Testis (tissue), 3 donors: ENCODE data around the gene CYB561. TPM values are rescaled to one million over a fixed set of nuclear protein-coding genes. Genes with fewer than 3 reads are reported as not detected.

Source experiments
- DNase-seq: peaks from one replicate; pipeline ENCODE4 v3.0.0-alpha.2; 2019
- H3K27ac ChIP-seq, 2 donors: fragments of 200-600 bp; sonication (generic); one replicate each; pipeline ENCODE4 v1.5.1; 2019
- H3K27me3 ChIP-seq: fragments of 200-600 bp; sonication (generic); one replicate; pipeline ENCODE4 v1.5.1; 2019
- H3K36me3 ChIP-seq: fragments of 200-600 bp; sonication (generic); one replicate; pipeline ENCODE4 v1.5.1; 2017; ENCODE audit warnings: low read depth; ENCODE audit errors: missing control alignments
- H3K4me1 ChIP-seq: fragments of 200-600 bp; sonication (generic); one replicate; pipeline ENCODE4 v1.5.1; 2019
- H3K4me3 ChIP-seq, 2 donors: fragments of 200-600 bp; sonication (generic); one replicate each; pipeline ENCODE4 v1.5.1; 2017 to 2019
- H3K9me3 ChIP-seq: fragments of 200-600 bp; sonication (generic); one replicate; pipeline ENCODE4 v1.5.1; 2017
- CTCF ChIP-seq, 3 experiments: fragments of 450-650 bp in 2 of 3; fragments of 200-600 bp in 1 of 3; sonication (generic) in 1 of 3; IDR thresholded peaks; one replicate each; pipeline ENCODE4 v1.5.1; 2016 to 2019; ENCODE audit warnings: antibody characterized with exemption in 3 of 3, mild to moderate bottlenecking in 2 of 3, moderate library complexity in 1 of 3
- POLR2A ChIP-seq: fragments of 450-650 bp; IDR thresholded peaks from one replicate; pipeline ENCODE4 v1.6.1; 2017; ENCODE audit warnings: antibody characterized with exemption, mild to moderate bottlenecking, moderate library complexity
- WGBS, 2 donors: methylation state at CpG; one replicate each; pipeline ENCODE4 v1.1.5; 2018; 5-methylcytosine and 5-hydroxymethylcytosine counted together
- intact Hi-C: fragments of 100-400 bp; cut with DNase I; formaldehyde crosslinking; loops from one replicate; pipeline ENCODE4 v1.15.1; 2023; ENCODE audit warnings: low total_unique reads
- polyA plus RNA-seq: library from polyadenylated mRNA; stranded (reverse); fragments of 350-450 nt; fragmentation: Illumina TruSeq; extraction: RNeasy Lipid Tissue Mini Kit (QIAGEN cat#74804); gene quantifications from one replicate; pipeline ENCODE4 v1.2.3, GENCODE V29; 2014; ENCODE audit warnings: low read depth, low replicate concordance; ENCODE audit not compliant: insufficient read depth
- small RNA-seq, 2 donors: library from RNA; depleted of rRNA; stranded (forward); fragments of <200 nt; gene quantifications; one replicate each; pipeline ENCODE3, GENCODE V24; 2016
- total RNA-seq, 2 donors: library from RNA; depleted of rRNA; stranded (reverse); fragments of >200 nt; gene quantifications; one replicate each; pipeline ENCODE4 v1.2.3, GENCODE V29; 2016

Gene CYB561
- total and polyA plus RNA-seq, 3 donors from 2014 or later = 17.6 to 20.7 (median 19.7) TPM

- intact Hi-C loops = no loop called here
- no peak overlapping the region for H3K4me3 ChIP-seq
- H3K4me1 ChIP-seq = peaks cover 13% of the 10 kb centered on the region
- DNase-seq = no peak
- H3K27me3 ChIP-seq = no peaks in the 10 kb centered on the region
- 47 to 68% methylated on average over 6 of the region's 6 CpGs for WGBS, 2 donors
- no peaks in the 10 kb centered on the region for H3K9me3 ChIP-seq
- H3K27ac ChIP-seq = peak overlapping the region in 1 of 2 donors; percentile 51
- H3K36me3 ChIP-seq = no peaks in the 10 kb centered on the region
- TF ChIP-seq POLR2A (no peak), CTCF (IDR thresholded peaks at IDR 0.05) (no peak)
Observed at GRCh38 chr17:63395075-63395805, 50.9 kb downstream of the CYB561 start.

- WGBS, 2 donors = 93% methylated on average over 5 of the region's 5 CpGs
- H3K27me3 ChIP-seq = no peaks in the 10 kb centered on the region
- TF ChIP-seq CTCF (IDR thresholded peaks at IDR 0.05) (no peak), POLR2A (no peak)
- H3K4me3 ChIP-seq = no peak overlapping the region
- no peak overlapping the region for H3K27ac ChIP-seq
- no peaks in the 10 kb centered on the region for H3K4me1 ChIP-seq
- no peaks in the 10 kb centered on the region for H3K36me3 ChIP-seq
- H3K9me3 ChIP-seq = no peaks in the 10 kb centered on the region
- no peak for DNase-seq
- intact Hi-C loops = no loop called here
Observed at GRCh38 chr17:63390090-63390489, 56.0 kb downstream of the CYB561 start.

- Histone ChIP-seq H3K27ac (no peak overlapping the region), H3K36me3 (no peaks in the 10 kb centered on the region), H3K4me3 (no peak overlapping the region), H3K27me3 (no peaks in the 10 kb centered on the region), H3K4me1 (no peaks in the 10 kb centered on the region), H3K9me3 (no peaks in the 10 kb centered on the region)
- TF ChIP-seq CTCF (IDR thresholded peaks at IDR 0.05) (no peak), POLR2A (no peak)
- intact Hi-C loops = no loop called here
- no peak for DNase-seq
- WGBS, 2 donors = 83 to 85% methylated on average over 4 of the region's 4 CpGs
Observed at GRCh38 chr17:63387656-63388340, 58.3 kb downstream of the CYB561 start.

GRCh38 chr17:63382826-63383225 lies 63.3 kb downstream of the CYB561 start:
- no peak overlapping the region for H3K4me3 ChIP-seq
- no peaks in the 10 kb centered on the region for H3K4me1 ChIP-seq
- H3K9me3 ChIP-seq = no peaks in the 10 kb centered on the region
- no peak for TF ChIP-seq CTCF (IDR thresholded peaks at IDR 0.05)
- TF ChIP-seq POLR2A = no peak
- no peak for DNase-seq
- intact Hi-C loops = no loop called here
- H3K27ac ChIP-seq = no peak overlapping the region
- no peaks in the 10 kb centered on the region for H3K27me3 ChIP-seq
- H3K36me3 ChIP-seq = peaks cover 3% of the 10 kb centered on the region

Small RNAs within 50 kb of the gene (small RNA-seq; reads per million reads assigned to genes)
- 0 reads per million in 2 donors for gene AC005828.6

Other genes with a start within 250 kb of the CYB561 start
- gene ACE, start 30.8 kb upstream of the CYB561 start, total RNA-seq = 100 to 1,000 TPM in 1 of 2 donors, 10 to 100 TPM in 1; 87.8 to 174 TPM
- 216 TPM for gene ACE, start 30.8 kb upstream of the CYB561 start, polyA plus RNA-seq
- under 1 TPM; 0.79 to 0.99 TPM for gene KCNH6, start 77.1 kb upstream of the CYB561 start, total RNA-seq
- gene KCNH6, start 77.1 kb upstream of the CYB561 start, polyA plus RNA-seq = 1.7 TPM
- 10 to 100 TPM; 51.7 to 66.8 TPM for gene DCAF7, start 104.2 kb upstream of the CYB561 start, total RNA-seq
- 164 TPM for gene DCAF7, start 104.2 kb upstream of the CYB561 start, polyA plus RNA-seq
- gene TACO1, start 154.6 kb upstream of the CYB561 start, total RNA-seq = 10 to 100 TPM; 19.2 to 22.3 TPM
- 28.0 TPM for gene TACO1, start 154.6 kb upstream of the CYB561 start, polyA plus RNA-seq
- 10 to 100 TPM; 57.5 to 57.7 TPM for gene MAP3K3, start 176.1 kb upstream of the CYB561 start, total RNA-seq
- gene MAP3K3, start 176.1 kb upstream of the CYB561 start, polyA plus RNA-seq = 46.0 TPM